K562 (cell line): Measurements from ENCODE around the gene MZB1.

Source experiments
- GTF2F1 ChIP-seq: IDR thresholded peaks from 2 replicates; pipeline ENCODE4 v1.6.1; 2011; ENCODE audit warnings: low read depth, low read length, improper control_type of control experiment
- NFRKB ChIP-seq: fragments of 450-650 bp; IDR thresholded peaks from 2 replicates; pipeline ENCODE4 v1.6.1; 2016; ENCODE audit warnings: low read depth
- PHF20 ChIP-seq: fragments of 450-650 bp; IDR thresholded peaks from 2 replicates; pipeline ENCODE4 v1.6.1; 2018; ENCODE audit not compliant: partially characterized antibody
- POLR2A ChIP-seq: fragments of 450-650 bp; conservative IDR thresholded peaks from 2 replicates; pipeline ENCODE4 v1.6.1; 2016
- PRDM10 ChIP-seq: fragments of 450-650 bp; IDR thresholded peaks from 2 replicates; pipeline ENCODE4 v1.6.1; 2018; ENCODE audit not compliant: partially characterized antibody
- PRMT5 ChIP-seq: sonication (generic); formaldehyde crosslinking; IDR thresholded peaks from 2 replicates; pipeline ENCODE4 v1.5.0; 2020; ENCODE audit warnings: missing genetic modification reagents
- SIN3A ChIP-seq, 2 experiments: fragments of 150-350 bp in 1 of 2; IDR thresholded peaks; 2 replicates each; pipeline ENCODE4 v1.6.1; 2011 to 2016; ENCODE audit warnings: borderline replicate concordance in 2 of 2, low read depth in 2 of 2, low read length in 2 of 2, mild to moderate bottlenecking in 2 of 2, moderate library complexity in 2 of 2; ENCODE audit not compliant: control insufficient read depth in 1 of 2
- SRSF9 ChIP-seq: fragments of 200-400 bp; formaldehyde crosslinking; IDR thresholded peaks from 2 replicates; pipeline ENCODE4 v1.6.1; 2017; ENCODE audit warnings: low read depth, low read length, borderline replicate concordance
- TFE3 ChIP-seq: fragments of 450-650 bp; formaldehyde crosslinking; IDR thresholded peaks from 2 replicates; pipeline ENCODE4 v1.4.0; 2020; ENCODE audit warnings: mild to moderate bottlenecking, mixed read lengths
- THAP7 ChIP-seq: fragments of 250-450 bp; sonication (Bioruptor Pico); IDR thresholded peaks from 2 replicates; pipeline ENCODE4 v1.5.0; 2021
- ZFX ChIP-seq: sonication (generic); formaldehyde crosslinking; IDR thresholded peaks from 2 replicates; pipeline ENCODE4 v1.8.0; 2022; ENCODE audit warnings: mild to moderate bottlenecking, missing genetic modification reagents, moderate library complexity
- TF ChIP-seq, protein P1 (sequence below), 3 experiments: IDR thresholded peaks in 2 of 3; conservative IDR thresholded peaks in 1 of 3; 2 replicates each; pipeline ENCODE4 v1.5.1; 2011 to 2012; ENCODE audit warnings: low read length in 3 of 3, mild to moderate bottlenecking in 3 of 3, control low read depth in 2 of 3, improper control_type of control experiment in 1 of 3, inconsistent platforms in 1 of 3, low read depth in 1 of 3, mixed read lengths in 1 of 3, moderate library complexity in 1 of 3; ENCODE audit not compliant: insufficient read depth in 2 of 3

GRCh38 chr5:139391570-139392323, 2.0 kb upstream of the MZB1 start:
- TF ChIP-seq ZFX (CRISPR knock-in tag), result no peak
- TF ChIP-seq GTF2F1, result no peak
- no peak for TF ChIP-seq PHF20
- no peak for TF ChIP-seq TFE3 (CRISPR knock-in tag)
- TF ChIP-seq PRDM10, result no peak
- no peak for TF ChIP-seq SIN3A (IDR thresholded peaks at IDR 0.05; ENCODE audit: borderline replicate concordance in 2 of 2, control insufficient read depth in 1 of 2, low read depth in 2 of 2, low read length in 2 of 2)
- TF ChIP-seq PRMT5, result no peak
- no peak for TF ChIP-seq THAP7 (CRISPR knock-in tag)
- no peak for TF ChIP-seq POLR2A
- TF ChIP-seq SRSF9, result no peak
- TF ChIP-seq, protein P1, sequence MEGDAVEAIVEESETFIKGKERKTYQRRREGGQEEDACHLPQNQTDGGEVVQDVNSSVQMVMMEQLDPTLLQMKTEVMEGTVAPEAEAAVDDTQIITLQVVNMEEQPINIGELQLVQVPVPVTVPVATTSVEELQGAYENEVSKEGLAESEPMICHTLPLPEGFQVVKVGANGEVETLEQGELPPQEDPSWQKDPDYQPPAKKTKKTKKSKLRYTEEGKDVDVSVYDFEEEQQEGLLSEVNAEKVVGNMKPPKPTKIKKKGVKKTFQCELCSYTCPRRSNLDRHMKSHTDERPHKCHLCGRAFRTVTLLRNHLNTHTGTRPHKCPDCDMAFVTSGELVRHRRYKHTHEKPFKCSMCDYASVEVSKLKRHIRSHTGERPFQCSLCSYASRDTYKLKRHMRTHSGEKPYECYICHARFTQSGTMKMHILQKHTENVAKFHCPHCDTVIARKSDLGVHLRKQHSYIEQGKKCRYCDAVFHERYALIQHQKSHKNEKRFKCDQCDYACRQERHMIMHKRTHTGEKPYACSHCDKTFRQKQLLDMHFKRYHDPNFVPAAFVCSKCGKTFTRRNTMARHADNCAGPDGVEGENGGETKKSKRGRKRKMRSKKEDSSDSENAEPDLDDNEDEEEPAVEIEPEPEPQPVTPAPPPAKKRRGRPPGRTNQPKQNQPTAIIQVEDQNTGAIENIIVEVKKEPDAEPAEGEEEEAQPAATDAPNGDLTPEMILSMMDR (IDR thresholded peaks at IDR 0.05 in 2 of 3, conservative IDR thresholded peaks at IDR 0.05 in 1 of 3; ENCODE audit: insufficient read depth in 2 of 3, low read depth in 1 of 3, low read length in 3 of 3), result no peak
- no peak for TF ChIP-seq NFRKB
